ENCODE results near the gene HNRNPH2.

Gene HNRNPH2

DNA sequence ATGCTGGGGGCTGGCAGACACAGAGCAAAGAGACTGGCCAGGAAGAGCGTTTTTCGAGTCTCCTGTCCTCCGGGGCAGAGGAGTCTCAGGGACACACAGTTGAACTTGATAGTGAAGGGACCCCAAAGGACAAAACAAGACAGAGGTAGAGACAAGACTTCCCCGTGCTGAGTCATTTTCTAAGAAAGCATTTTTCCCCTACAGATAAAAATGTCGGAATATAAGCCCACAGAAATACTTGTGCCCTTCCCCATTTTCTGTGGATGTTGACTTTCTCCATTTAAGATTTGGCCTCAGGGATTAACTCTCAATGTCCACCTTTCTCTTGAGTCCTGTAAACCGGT lies 21.5 kb upstream of the HNRNPH2 start:
- FAIRE-seq (no peak), DNase-seq (ENCODE audit: insufficient read length, low spot score) (no peak)
- TF ChIP-seq, protein P1, sequence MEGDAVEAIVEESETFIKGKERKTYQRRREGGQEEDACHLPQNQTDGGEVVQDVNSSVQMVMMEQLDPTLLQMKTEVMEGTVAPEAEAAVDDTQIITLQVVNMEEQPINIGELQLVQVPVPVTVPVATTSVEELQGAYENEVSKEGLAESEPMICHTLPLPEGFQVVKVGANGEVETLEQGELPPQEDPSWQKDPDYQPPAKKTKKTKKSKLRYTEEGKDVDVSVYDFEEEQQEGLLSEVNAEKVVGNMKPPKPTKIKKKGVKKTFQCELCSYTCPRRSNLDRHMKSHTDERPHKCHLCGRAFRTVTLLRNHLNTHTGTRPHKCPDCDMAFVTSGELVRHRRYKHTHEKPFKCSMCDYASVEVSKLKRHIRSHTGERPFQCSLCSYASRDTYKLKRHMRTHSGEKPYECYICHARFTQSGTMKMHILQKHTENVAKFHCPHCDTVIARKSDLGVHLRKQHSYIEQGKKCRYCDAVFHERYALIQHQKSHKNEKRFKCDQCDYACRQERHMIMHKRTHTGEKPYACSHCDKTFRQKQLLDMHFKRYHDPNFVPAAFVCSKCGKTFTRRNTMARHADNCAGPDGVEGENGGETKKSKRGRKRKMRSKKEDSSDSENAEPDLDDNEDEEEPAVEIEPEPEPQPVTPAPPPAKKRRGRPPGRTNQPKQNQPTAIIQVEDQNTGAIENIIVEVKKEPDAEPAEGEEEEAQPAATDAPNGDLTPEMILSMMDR (IDR thresholded peaks at IDR 0.05; ENCODE audit: insufficient read depth, missing control alignments): no peak

DNA sequence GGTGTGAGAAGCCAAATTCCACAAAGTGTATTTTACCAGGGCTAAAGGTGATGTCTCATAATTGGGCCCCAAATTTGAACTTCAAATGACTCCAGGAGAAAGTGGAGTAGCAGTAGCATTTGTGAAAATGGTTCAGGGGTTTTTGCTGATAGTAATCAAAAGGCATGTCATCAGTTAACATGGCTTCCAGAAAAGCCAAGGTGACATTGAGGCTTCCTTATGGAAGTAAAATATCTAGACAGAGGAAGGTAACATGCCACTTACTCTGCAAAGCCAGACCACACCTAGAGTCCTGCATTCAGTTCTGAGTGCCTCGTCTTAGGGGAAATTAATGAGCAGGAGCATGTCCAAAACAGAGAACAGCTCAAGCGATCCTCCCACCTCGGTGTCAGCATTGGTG lies 19.4 kb upstream of the HNRNPH2 start:
- TF ChIP-seq, protein P1 (IDR thresholded peaks at IDR 0.05; ENCODE audit: insufficient read depth, missing control alignments): no peak
- FAIRE-seq (no peak), DNase-seq (ENCODE audit: insufficient read length, low spot score) (no peak)

DNA sequence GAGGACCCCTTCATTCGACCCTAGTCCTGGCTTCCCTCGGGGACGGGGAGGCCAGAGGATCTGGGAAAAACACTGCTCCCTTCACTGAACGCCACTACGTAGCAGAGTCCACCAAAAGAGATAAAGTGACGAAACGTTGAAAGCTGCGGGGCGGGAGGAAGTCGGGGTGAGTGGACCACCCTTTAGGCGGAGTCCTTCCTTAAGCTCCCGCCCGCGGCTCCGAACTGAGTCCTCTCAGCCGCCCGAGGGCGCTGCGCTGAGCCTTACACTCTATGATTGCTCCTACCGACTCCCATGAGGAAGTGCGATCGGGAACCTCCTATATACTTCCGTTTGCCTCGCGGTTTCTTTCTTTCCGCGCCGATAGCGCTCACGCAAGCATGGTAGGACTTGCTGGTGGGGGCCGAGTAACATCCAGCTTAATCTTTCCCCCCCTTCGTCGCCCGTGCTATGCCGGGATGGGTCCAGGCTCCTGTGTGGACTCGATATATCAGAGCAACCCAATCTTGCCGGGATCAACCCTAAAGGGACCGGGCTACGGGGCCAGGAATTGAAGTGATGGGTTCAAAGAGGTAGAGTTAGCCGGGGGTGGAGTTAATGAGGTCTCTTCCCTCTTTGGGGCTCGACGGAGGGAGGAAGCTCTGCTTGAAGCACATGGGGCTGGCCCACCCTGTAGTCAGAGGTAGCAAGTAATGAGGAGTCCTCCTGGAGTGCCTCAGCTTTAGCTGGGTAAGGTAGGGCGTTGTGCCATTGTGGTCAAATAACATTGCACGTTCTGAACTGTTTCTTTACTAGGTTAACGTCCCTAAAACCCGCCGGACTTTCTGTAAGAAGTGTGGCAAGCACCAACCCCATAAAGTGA lies 17.1 kb upstream of the HNRNPH2 start, which contains the start of gene RPL36A:
RPL36A (plus strand) TSS at position 348 of the 862 bp plus-strand sequence; CDS start at position 381, 33 bp downstream.
- FAIRE-seq: peak; percentile 44
- peak; percentile 37 for DNase-seq (ENCODE audit: insufficient read length, low spot score)
- TF ChIP-seq, protein P1 (IDR thresholded peaks at IDR 0.05; ENCODE audit: insufficient read depth, missing control alignments): peak; percentile 55

DNA sequence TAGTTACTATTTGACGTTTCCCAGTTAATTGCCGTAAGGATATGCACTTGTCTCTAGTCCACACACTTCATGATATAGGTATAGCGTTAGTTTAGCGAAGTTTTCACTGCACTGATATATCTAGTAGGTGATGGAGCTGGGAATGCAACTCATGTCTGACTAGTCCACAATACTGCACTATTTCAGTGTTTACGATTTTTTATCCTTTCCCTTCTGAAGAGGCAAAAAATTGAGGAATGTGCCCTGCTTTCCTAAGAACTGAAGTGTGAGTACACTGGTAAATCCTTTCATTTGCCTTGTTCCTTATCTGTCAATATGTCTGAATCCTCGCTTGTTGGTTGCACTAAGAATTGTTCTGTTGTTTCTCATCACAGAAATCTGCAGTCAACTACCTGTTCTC lies 16.2 kb upstream of the HNRNPH2 start:
- no peak for FAIRE-seq
- no peak for DNase-seq (ENCODE audit: insufficient read length, low spot score)
- TF ChIP-seq, protein P1 (IDR thresholded peaks at IDR 0.05; ENCODE audit: insufficient read depth, missing control alignments): no peak

DNA sequence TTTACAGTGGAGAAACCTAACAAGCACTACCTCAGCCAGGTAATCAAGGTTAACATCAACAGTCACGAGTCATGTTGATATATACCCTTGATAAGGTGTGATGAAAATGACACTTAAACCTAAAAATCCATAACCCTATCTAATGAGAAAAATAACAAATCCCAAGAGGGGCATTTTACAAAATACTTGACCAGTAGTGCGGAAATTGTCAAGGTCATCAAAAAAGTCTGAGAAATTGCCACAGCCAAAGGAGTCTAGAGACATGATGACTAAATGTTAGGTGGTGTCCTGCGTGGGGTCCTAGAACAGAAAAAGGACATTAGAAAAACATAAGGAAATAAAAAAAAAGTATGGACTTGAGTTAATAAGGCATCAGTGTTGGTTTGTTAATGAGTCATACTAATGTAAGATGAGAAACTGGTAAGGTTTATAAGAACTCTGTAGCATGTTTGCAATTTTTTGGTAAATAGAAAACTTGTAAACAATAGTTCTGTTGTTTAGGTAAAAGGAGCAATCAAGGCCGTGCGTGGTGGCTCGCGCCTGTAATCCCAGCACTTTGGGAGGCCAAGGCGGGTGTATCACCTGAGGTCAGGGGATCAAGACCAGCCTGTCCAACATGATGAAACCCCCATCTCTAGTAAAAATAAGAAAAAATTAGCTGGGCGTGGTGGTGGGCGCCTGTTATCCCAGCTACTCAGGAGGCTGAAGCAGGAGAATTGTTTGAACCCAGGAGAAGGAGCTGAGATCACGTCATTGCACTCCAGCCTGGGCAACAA lies 14.3 kb upstream of the HNRNPH2 start:
- no peak for DNase-seq (ENCODE audit: insufficient read length, low spot score)

DNA sequence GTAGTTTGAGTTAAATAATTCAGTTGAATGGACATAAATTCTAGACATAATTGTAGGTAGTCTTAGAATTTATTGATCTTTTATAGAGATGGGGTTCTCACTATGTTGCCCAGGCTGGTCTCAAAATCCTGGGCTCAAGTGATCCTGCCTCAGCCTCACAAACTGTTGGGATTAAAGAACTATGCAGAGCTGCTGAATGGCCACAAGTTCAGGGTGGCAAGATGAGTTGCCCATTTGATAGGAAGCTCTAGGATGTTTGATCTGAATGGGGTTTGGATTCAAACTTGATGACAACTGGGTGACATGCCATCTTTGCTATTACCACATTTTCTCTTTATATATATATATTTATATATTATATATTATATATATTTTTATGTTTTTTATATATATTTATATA lies 13.7 kb upstream of the HNRNPH2 start:
- TF ChIP-seq, protein P1 (IDR thresholded peaks at IDR 0.05; ENCODE audit: insufficient read depth, missing control alignments): no peak
- DNase-seq (ENCODE audit: insufficient read length, low spot score) (no peak), FAIRE-seq (no peak)

More for the DNA sequence above, 14.3 kb upstream of the HNRNPH2 start:
- TF ChIP-seq, protein P1 (IDR thresholded peaks at IDR 0.05; ENCODE audit: insufficient read depth, missing control alignments): no peak
- FAIRE-seq: no peak

Measured in D721Med (cell line).